ENCODE results near the gene PDSS1. TPM values are rescaled to one million over a fixed set of nuclear protein-coding genes. Genes with fewer than 3 reads are reported as not detected.
A peak's percentile ranks its signal among the peaks of the same experiment; 100 is the strongest.

PDSS1 gene
- total and polyA plus RNA-seq, 2 of the 13 experiments (the other 11 are each of a cell fraction or from before 2014, with no cell fraction given) = 18.7 to 19.3 TPM

GRCh38 chr10:26733750-26734568 is 36.5 kb downstream of the PDSS1 start (continued):
- no peak for TF ChIP-seq ZNF407 (CRISPR knock-in tag; IDR thresholded peaks at IDR 0.05; ENCODE audit: not compliant biosample characterization)
- no peak for TF ChIP-seq KLF9 (CRISPR knock-in tag; IDR thresholded peaks at IDR 0.05; ENCODE audit: low read depth)
- TF ChIP-seq HDAC2 (CRISPR knock-in tag; IDR thresholded peaks at IDR 0.05) = peak; percentile 93
- TF ChIP-seq MYPOP (CRISPR knock-in tag; IDR thresholded peaks at IDR 0.05) = no peak
- no peak for TF ChIP-seq ZNF552 (CRISPR knock-in tag; IDR thresholded peaks at IDR 0.05; ENCODE audit: borderline replicate concordance)
- no peak for TF ChIP-seq ZBTB46 (CRISPR knock-in tag; IDR thresholded peaks at IDR 0.05; ENCODE audit: borderline replicate concordance)
- TF ChIP-seq GABPB1 (CRISPR knock-in tag; IDR thresholded peaks at IDR 0.05) = peak; percentile 36; the same call in 1 of the 2 replicates
- TF ChIP-seq KDM6A (CRISPR knock-in tag; IDR thresholded peaks at IDR 0.05; ENCODE audit: low read depth) = peak; percentile 97
- peak; percentile 35; the same call in 1 of the 2 replicates for TF ChIP-seq SIX4 (CRISPR knock-in tag; IDR thresholded peaks at IDR 0.05)
- TF ChIP-seq TOPORS (CRISPR knock-in tag; IDR thresholded peaks at IDR 0.05) = no peak
- TF ChIP-seq MATR3 (CRISPR knock-in tag; IDR thresholded peaks at IDR 0.05) = no peak
- no peak for TF ChIP-seq ATF7 (IDR thresholded peaks at IDR 0.05)
- no peak for TF ChIP-seq ATF7 (CRISPR knock-in tag; IDR thresholded peaks at IDR 0.05)
- TF ChIP-seq SIN3A (IDR thresholded peaks at IDR 0.05; ENCODE audit: borderline replicate concordance, low read depth, low read length) = 0 out of 2 replicates have a peak, but pooled peaks have one; percentile 45
- no peak for TF ChIP-seq TCF12 (IDR thresholded peaks at IDR 0.05)
- 0 out of 2 replicates have a peak, but pooled peaks have one; percentile 51 for TF ChIP-seq TCF12 (CRISPR knock-in tag; IDR thresholded peaks at IDR 0.05)
- TF ChIP-seq KLF12 (CRISPR knock-in tag; IDR thresholded peaks at IDR 0.05; ENCODE audit: borderline replicate concordance) = no peak
- TF ChIP-seq ZNF556 (CRISPR knock-in tag; IDR thresholded peaks at IDR 0.05; ENCODE audit: borderline replicate concordance) = peak; percentile 29; the same call in 1 of the 2 replicates
- TF ChIP-seq ZNF331 (CRISPR knock-in tag; IDR thresholded peaks at IDR 0.05) = peak; percentile 91; the same call in 1 of the 2 replicates
- peak; percentile 58; the same call in 1 of the 2 replicates for TF ChIP-seq KDM3A (CRISPR knock-in tag; IDR thresholded peaks at IDR 0.05; ENCODE audit: low read depth)

All from HepG2 (cell line).